ENCODE data around the gene KMT2E.
"Not testable (repeated sequence)": the region's sequence is repeated elsewhere in the genome, so short reads cannot be mapped to it uniquely, and the experiment has no call there.

The KMT2E gene

DNA sequence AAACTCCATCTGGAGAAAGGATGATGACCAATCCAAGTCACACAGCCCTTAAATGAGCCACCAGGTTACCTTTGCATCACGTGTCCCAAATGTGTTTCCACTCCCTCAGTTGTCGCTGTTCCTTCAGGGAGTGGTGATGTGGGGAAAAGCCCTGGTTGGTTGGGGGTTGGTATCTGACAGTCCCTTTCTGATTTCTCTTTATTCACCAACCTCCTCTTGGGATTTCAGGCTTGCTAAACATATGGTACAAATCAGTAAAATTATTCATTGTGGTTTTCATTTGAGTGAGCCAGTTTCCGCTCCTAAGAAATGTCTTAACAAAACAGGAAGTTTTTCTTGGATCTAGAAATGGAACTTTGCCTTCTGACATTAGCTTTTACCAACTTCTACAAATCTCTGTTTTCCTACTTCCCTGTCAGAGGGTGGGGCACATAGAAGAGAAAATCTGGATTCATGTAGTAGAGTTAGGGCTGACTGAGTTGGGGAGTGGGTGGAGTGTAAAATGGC is 40.0 kb upstream of the KMT2E start:
- no peak overlapping the region for H3K4me3 ChIP-seq (ENCODE audit: low read depth, low read length)
- H3K27ac ChIP-seq: no peak overlapping the region
- TF ChIP-seq, protein P1, sequence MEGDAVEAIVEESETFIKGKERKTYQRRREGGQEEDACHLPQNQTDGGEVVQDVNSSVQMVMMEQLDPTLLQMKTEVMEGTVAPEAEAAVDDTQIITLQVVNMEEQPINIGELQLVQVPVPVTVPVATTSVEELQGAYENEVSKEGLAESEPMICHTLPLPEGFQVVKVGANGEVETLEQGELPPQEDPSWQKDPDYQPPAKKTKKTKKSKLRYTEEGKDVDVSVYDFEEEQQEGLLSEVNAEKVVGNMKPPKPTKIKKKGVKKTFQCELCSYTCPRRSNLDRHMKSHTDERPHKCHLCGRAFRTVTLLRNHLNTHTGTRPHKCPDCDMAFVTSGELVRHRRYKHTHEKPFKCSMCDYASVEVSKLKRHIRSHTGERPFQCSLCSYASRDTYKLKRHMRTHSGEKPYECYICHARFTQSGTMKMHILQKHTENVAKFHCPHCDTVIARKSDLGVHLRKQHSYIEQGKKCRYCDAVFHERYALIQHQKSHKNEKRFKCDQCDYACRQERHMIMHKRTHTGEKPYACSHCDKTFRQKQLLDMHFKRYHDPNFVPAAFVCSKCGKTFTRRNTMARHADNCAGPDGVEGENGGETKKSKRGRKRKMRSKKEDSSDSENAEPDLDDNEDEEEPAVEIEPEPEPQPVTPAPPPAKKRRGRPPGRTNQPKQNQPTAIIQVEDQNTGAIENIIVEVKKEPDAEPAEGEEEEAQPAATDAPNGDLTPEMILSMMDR (IDR thresholded peaks at IDR 0.05; ENCODE audit: low read depth, low read length): no peak
- no peaks in the 10 kb centered on the region for H3K27me3 ChIP-seq (ENCODE audit: insufficient read depth, low read depth, severe bottlenecking)
- no peak for DNase-seq
- H3K36me3 ChIP-seq: no peaks in the 10 kb centered on the region
- H3K9me3 ChIP-seq (ENCODE audit: severe bottlenecking): no peaks in the 10 kb centered on the region

DNA sequence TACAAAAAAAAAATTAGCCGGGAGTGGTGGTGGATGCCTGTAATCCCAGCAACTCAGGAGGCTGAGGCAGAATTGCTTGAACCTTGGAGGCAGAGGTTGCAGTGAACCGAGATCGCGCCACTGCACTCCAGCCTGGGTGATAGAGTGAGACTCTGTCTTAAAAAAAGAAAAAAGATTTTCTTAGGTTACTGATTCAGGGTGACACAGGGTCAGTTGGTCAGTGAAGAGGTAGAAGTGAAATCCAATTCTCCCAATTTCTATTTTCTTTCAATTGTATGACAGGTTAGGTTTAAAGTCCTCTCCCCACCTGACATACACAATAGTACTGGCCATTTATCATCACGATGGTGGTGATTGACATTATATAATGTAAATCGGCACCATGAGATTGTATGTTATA is 38.5 kb upstream of the KMT2E start:
- H3K9me3 ChIP-seq (ENCODE audit: severe bottlenecking); DNase-seq; H3K27me3 ChIP-seq (ENCODE audit: insufficient read depth, low read depth, severe bottlenecking); H3K4me3 ChIP-seq (ENCODE audit: low read depth, low read length); H3K36me3 ChIP-seq; H3K27ac ChIP-seq: not testable (repeated sequence)

GRCh38 chr7:104976966-104977636 is 36.9 kb upstream of the KMT2E start:
- TF ChIP-seq, protein P1 (IDR thresholded peaks at IDR 0.05; ENCODE audit: low read depth, low read length): no peak
- Histone ChIP-seq H3K4me3 (ENCODE audit: low read depth, low read length) (no peak overlapping the region), H3K9me3 (ENCODE audit: severe bottlenecking) (no peaks in the 10 kb centered on the region), H3K27ac (no peak overlapping the region), H3K36me3 (no peaks in the 10 kb centered on the region), H3K27me3 (ENCODE audit: insufficient read depth, low read depth, severe bottlenecking) (no peaks in the 10 kb centered on the region)
- DNase-seq: no peak

GRCh38 chr7:104978460-104978859 is 35.5 kb upstream of the KMT2E start:
- no peak for DNase-seq
- H3K36me3 ChIP-seq: no peaks in the 10 kb centered on the region

GRCh38 chr7:104979167-104979841 is 34.7 kb upstream of the KMT2E start:
- Histone ChIP-seq H3K9me3 (ENCODE audit: severe bottlenecking) (no peaks in the 10 kb centered on the region), H3K36me3 (no peaks in the 10 kb centered on the region), H3K27me3 (ENCODE audit: insufficient read depth, low read depth, severe bottlenecking) (no peaks in the 10 kb centered on the region), H3K4me3 (ENCODE audit: low read depth, low read length) (peak overlapping the region; percentile 27), H3K27ac (peak overlapping the region; percentile 65)
- DNase-seq: peak; percentile 66
- TF ChIP-seq, protein P1 (IDR thresholded peaks at IDR 0.05; ENCODE audit: low read depth, low read length): no peak

More at GRCh38 chr7:104978460-104978859, 35.5 kb upstream of the KMT2E start:
- Histone ChIP-seq H3K27ac (peak overlapping the region; percentile 65; the same call in 1 of the 2 replicates), H3K9me3 (ENCODE audit: severe bottlenecking) (no peaks in the 10 kb centered on the region), H3K4me3 (ENCODE audit: low read depth, low read length) (peak overlapping the region; percentile 27), H3K27me3 (ENCODE audit: insufficient read depth, low read depth, severe bottlenecking) (no peaks in the 10 kb centered on the region)
- TF ChIP-seq, protein P1 (IDR thresholded peaks at IDR 0.05; ENCODE audit: low read depth, low read length): no peak

DNA sequence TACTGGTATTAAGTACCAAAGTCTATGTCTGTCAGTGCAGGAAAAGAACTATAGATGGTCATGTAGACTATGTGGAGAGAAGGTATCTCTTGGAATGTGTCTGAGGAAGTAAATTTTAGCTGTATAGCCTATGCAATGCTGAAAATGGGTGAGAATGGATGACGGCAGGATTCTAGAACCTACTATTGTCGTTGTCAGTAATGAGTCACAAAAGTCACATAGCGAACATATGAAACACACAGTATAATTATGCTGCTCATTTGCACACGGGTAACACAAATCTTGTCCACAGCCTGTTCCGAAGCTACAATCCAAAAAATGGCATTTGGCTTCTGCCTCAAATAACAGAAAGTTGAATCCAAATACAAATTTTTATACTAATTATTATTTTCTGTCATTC is 33.6 kb upstream of the KMT2E start:
- TF ChIP-seq, protein P1 (IDR thresholded peaks at IDR 0.05; ENCODE audit: low read depth, low read length): no peak
- no peak for DNase-seq
- no peaks in the 10 kb centered on the region for H3K27me3 ChIP-seq (ENCODE audit: insufficient read depth, low read depth, severe bottlenecking)
- no peaks in the 10 kb centered on the region for H3K9me3 ChIP-seq (ENCODE audit: severe bottlenecking)
- no peak overlapping the region for H3K27ac ChIP-seq
- H3K36me3 ChIP-seq: no peaks in the 10 kb centered on the region
- H3K4me3 ChIP-seq (ENCODE audit: low read depth, low read length): no peak overlapping the region
